SH-SY5Y (cell line): ENCODE measurements around the gene COL4A3.

Source experiments
- GATA2 ChIP-seq: IDR thresholded peaks from 2 replicates; pipeline ENCODE4 v1.6.1; 2011; ENCODE audit warnings: mild to moderate bottlenecking, low read depth, low read length
- GATA3 ChIP-seq: IDR thresholded peaks from 2 replicates; pipeline ENCODE4 v1.6.1; 2011; ENCODE audit warnings: low read depth, mild to moderate bottlenecking, low read length, moderate library complexity

- TF ChIP-seq GATA3 (no peak), GATA2 (no peak)
Observed at GRCh38 chr2:227285741-227286236, 121.4 kb downstream of the COL4A3 start.
